Prostate gland (tissue), 2 donors: ENCODE results near the gene RAB24. TPM values are rescaled to one million over a fixed set of nuclear protein-coding genes. Genes with fewer than 3 reads are reported as not detected.

Source experiments
- DNase-seq: peaks from one replicate; pipeline ENCODE4 v3.0.0-alpha.2; 2019; ENCODE audit warnings: low spot score
- H3K27ac ChIP-seq, 2 donors: fragments of 200-600 bp; sonication (generic); 2 replicates each; pipeline ENCODE4 v1.5.1; 2017 to 2019
- H3K27me3 ChIP-seq: fragments of 200-600 bp; sonication (generic); replicated peaks from 2 replicates; pipeline ENCODE4 v1.5.1; 2019; ENCODE audit not compliant: insufficient read depth
- H3K36me3 ChIP-seq, 2 donors: fragments of 200-600 bp; sonication (generic); 1 replicate in 1 of 2; 2 replicates in 1 of 2; pipeline versions ENCODE4 v1.5.1 to v1.8.1; 2017 to 2019
- H3K4me1 ChIP-seq: fragments of 200-600 bp; sonication (generic); replicated peaks from 2 replicates; pipeline ENCODE4 v1.5.1; 2019
- H3K4me3 ChIP-seq, 2 donors: fragments of 200-600 bp; sonication (generic); 2 replicates each; pipeline ENCODE4 v1.5.1; 2017 to 2019
- H3K9me3 ChIP-seq: fragments of 200-600 bp; sonication (generic); 2 replicates; pipeline ENCODE4 v1.5.1; 2017
- POLR2A ChIP-seq: fragments of 450-650 bp; IDR thresholded peaks from one replicate; pipeline ENCODE4 v1.6.1; 2016; ENCODE audit warnings: antibody characterized with exemption, mild to moderate bottlenecking
- POLR2AphosphoS5 ChIP-seq: sonication (generic); formaldehyde crosslinking; IDR thresholded peaks from one replicate; pipeline ENCODE4 v1.6.1; 2017; ENCODE audit warnings: antibody characterized with exemption
- WGBS: methylation state at CpG from one replicate; pipeline ENCODE4 v1.1.5; 2018; 5-methylcytosine and 5-hydroxymethylcytosine counted together
- intact Hi-C: fragments of 100-400 bp; cut with DNase I; formaldehyde crosslinking; loops from one replicate; pipeline ENCODE4 v1.14.2; 2022
- total RNA-seq, 2 donors: library from RNA; depleted of rRNA; stranded (reverse); fragments of >200 nt; gene quantifications; one replicate each; pipeline ENCODE4 v1.1.0, GENCODE V29; 2016
- TF ChIP-seq, protein P1 (sequence below), 4 experiments: fragments of 200-600 bp in 2 of 4; fragments of 450-650 bp in 2 of 4; sonication (generic) in 2 of 4; IDR thresholded peaks; 1 replicate in 3 of 4; 2 replicates in 1 of 4; pipeline ENCODE4 v1.5.1; 2016 to 2019; ENCODE audit warnings: antibody characterized with exemption in 4 of 4, mild to moderate bottlenecking in 2 of 4, moderate library complexity in 2 of 4

RAB24 gene
- total RNA-seq, 2 donors from 2014 or later: 30.0 to 30.4 TPM

DNA sequence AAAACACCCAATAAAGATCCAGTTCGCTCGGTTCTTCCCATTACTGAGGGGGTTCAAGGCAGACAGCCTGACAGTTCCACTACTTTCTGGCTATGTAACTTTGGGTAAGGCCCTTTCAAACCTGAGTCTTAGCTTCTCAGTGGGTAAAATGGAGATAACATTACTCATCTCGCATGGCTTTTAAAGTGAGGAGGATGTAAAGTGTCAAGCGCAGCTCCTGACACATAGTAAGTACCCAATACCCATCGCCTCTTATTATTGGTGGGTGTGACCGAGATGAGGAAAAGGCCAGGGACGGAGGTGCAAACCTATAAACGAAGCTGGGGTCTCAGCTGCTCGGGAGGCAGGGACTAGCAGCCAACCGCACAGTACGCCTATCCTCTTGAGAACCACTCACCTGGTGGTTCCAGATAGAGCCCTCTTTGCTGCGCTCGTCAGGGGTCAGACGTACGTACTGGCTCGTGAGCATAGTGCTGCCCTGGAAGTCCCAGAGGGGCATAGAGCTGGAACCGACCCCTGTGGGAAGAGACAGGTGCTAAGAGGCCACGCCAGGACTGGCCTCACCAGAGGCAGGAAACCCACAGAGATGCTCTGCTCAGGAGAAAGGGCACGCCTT is 47.4 kb upstream of the RAB24 start:
- Histone ChIP-seq H3K4me3 (peak overlapping the region; percentile 82 to 83), H3K4me1 (peaks cover 16% of the 10 kb centered on the region), H3K36me3 (no peaks in the 10 kb centered on the region), H3K9me3 (no peaks in the 10 kb centered on the region), H3K27ac (peak overlapping the region; percentile 89 to 90), H3K27me3 (no peaks in the 10 kb centered on the region)
- no peak for DNase-seq
- intact Hi-C loops: no loop called here
- TF ChIP-seq POLR2AphosphoS5: no peak
- 8% methylated on average over 19 of the region's 19 CpGs for WGBS

DNA sequence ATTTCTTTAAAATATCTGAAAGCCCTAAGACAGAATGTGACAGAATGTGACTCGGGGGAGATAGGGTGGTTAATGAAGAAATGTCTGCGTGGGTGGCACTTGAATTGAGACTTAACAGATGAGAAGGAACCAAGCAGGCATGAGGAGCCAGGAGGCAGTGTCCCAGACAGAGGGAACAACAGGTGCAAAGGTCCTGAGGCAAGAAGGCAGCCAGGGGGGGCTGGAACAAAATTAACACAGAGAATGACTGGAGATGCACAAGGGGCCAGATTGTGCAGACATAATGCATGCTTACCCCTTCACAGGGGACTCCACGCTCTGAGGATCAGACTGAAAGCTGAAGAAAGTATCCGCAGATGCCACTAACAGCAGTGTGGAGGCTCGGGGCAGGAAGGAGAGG is 46.2 kb upstream of the RAB24 start:
- DNase-seq: no peak
- TF ChIP-seq POLR2AphosphoS5 (no peak), POLR2A (no peak)
- TF ChIP-seq, protein P1, sequence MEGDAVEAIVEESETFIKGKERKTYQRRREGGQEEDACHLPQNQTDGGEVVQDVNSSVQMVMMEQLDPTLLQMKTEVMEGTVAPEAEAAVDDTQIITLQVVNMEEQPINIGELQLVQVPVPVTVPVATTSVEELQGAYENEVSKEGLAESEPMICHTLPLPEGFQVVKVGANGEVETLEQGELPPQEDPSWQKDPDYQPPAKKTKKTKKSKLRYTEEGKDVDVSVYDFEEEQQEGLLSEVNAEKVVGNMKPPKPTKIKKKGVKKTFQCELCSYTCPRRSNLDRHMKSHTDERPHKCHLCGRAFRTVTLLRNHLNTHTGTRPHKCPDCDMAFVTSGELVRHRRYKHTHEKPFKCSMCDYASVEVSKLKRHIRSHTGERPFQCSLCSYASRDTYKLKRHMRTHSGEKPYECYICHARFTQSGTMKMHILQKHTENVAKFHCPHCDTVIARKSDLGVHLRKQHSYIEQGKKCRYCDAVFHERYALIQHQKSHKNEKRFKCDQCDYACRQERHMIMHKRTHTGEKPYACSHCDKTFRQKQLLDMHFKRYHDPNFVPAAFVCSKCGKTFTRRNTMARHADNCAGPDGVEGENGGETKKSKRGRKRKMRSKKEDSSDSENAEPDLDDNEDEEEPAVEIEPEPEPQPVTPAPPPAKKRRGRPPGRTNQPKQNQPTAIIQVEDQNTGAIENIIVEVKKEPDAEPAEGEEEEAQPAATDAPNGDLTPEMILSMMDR (IDR thresholded peaks at IDR 0.05): no peak
- WGBS: 85% methylated on average over 5 of the region's 5 CpGs
- no peaks in the 10 kb centered on the region for H3K9me3 ChIP-seq
- H3K36me3 ChIP-seq: no peaks in the 10 kb centered on the region
- no peak overlapping the region for H3K27ac ChIP-seq
- peaks cover 16% of the 10 kb centered on the region for H3K4me1 ChIP-seq
- peak overlapping the region in 1 of 2 donors; percentile 83 for H3K4me3 ChIP-seq
- no peaks in the 10 kb centered on the region for H3K27me3 ChIP-seq
- intact Hi-C loops: no loop called here

DNA sequence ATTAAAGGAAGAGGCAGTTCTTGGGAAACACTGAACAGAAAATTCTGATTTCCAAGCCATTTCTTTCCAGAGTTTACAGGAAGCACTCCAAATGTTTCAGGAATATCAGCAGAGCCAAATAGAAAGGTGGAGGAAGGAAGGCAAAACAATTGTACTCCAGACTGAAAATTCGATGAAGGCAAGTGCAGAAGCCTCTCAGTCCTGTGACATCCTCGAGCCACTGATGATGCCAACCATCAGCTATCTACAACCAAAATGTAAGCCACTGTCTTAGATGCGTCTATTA is 45.8 kb upstream of the RAB24 start:
- H3K4me3 ChIP-seq: no peak overlapping the region
- H3K36me3 ChIP-seq: no peaks in the 10 kb centered on the region
- WGBS: 68% methylated on average over 3 of the region's 3 CpGs
- H3K27ac ChIP-seq: no peak overlapping the region
- no peak for DNase-seq
- intact Hi-C loops: no loop called here
- no peaks in the 10 kb centered on the region for H3K27me3 ChIP-seq
- H3K9me3 ChIP-seq: no peaks in the 10 kb centered on the region
- TF ChIP-seq POLR2AphosphoS5: no peak
- TF ChIP-seq, protein P1 (IDR thresholded peaks at IDR 0.05): no peak
- TF ChIP-seq POLR2A: no peak
- peaks cover 16% of the 10 kb centered on the region for H3K4me1 ChIP-seq

DNA sequence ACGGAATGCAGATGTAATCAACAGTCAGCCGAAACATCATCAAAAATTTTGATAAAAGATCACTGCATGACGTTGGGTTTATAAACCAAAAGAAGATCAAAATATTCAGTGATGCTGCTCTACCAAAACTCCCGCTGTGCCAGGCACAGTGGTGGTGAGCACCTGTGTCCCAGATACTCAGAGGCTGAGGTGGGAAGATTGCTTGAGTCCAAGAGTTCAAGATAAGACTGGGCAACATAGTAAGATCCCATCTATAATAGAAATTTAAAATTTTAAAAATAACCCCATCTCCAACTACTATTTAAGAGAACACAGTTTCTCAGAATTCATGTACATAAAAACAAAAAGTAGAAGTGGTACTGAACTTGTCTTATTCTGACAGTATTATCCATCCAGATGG is 44.2 kb upstream of the RAB24 start:
- Histone ChIP-seq H3K4me1 (peaks cover 16% of the 10 kb centered on the region), H3K27me3 (no peaks in the 10 kb centered on the region), H3K36me3 (no peaks in the 10 kb centered on the region), H3K4me3 (no peak overlapping the region), H3K27ac (no peak overlapping the region), H3K9me3 (no peaks in the 10 kb centered on the region)
- TF ChIP-seq POLR2AphosphoS5 (no peak), POLR2A (no peak)
- TF ChIP-seq, protein P1 (IDR thresholded peaks at IDR 0.05): no peak
- 84% methylated on average over 4 of the region's 4 CpGs for WGBS
- no peak for DNase-seq
- intact Hi-C loops: no loop called here

DNA sequence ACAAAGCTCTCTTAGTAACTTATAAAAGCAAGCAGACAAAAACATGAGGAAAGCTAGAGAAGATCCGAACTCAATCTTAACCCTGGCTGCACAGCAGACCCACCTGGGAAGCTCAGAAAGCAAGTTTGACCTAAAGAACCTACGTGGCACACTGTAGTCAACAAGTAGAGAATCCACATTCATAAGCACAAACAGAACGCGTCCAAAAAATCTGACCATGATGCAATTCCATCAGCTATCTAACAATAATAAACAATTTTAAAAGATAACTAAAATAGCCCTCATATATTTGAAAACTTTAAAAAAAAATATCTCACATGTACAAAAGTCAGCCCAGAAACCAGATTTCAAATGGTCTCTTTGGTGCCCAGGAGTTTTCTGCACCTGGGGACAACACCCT is 43.3 kb upstream of the RAB24 start:
- H3K9me3 ChIP-seq: no peaks in the 10 kb centered on the region
- no peaks in the 10 kb centered on the region for H3K36me3 ChIP-seq
- WGBS: 75% methylated on average over 4 of the region's 4 CpGs
- DNase-seq: no peak
- H3K27me3 ChIP-seq: no peaks in the 10 kb centered on the region
- H3K4me3 ChIP-seq: no peak overlapping the region
- intact Hi-C loops: no loop called here
- no peak overlapping the region for H3K27ac ChIP-seq
- H3K4me1 ChIP-seq: peaks cover 16% of the 10 kb centered on the region
- TF ChIP-seq POLR2AphosphoS5: no peak
- TF ChIP-seq POLR2A: no peak
- TF ChIP-seq, protein P1 (IDR thresholded peaks at IDR 0.05): no peak
